GM12892 (cell line): ENCODE data around the gene MAP1S.

Experiments
- POLR2A ChIP-seq: IDR thresholded peaks from 2 replicates; pipeline ENCODE4 v1.6.1; 2011; ENCODE audit warnings: low read depth, low read length, control low read depth
- POLR2AphosphoS5 ChIP-seq: IDR thresholded peaks from 2 replicates; pipeline ENCODE4 v1.6.1; 2011; ENCODE audit warnings: low read depth, low read length, control low read depth
- TAF1 ChIP-seq: IDR thresholded peaks from 2 replicates; pipeline ENCODE4 v1.6.1; 2011; ENCODE audit warnings: low read depth, mild to moderate bottlenecking, control low read depth, low read length, borderline replicate concordance

DNA sequence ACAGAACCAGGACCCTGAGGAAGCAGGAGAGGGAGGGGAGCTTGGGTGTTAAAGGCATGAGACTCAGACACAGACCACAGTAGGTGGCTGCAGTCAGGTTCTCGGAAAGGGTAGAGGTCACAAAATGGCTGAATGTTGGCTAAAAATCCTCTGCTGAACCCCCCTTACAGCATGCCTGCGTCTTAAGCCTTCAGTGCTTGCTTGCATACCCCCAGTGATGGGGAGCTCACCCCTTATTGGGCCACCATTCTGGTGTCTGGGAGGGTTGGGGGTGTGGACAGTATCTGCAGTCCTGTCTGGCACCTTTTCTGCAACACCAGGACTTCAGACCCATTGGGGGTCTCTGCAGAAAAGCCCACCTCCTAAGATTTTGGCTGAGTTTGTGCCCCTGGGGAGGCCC is 61.5 kb downstream of the MAP1S start:
- no peak for TF ChIP-seq TAF1
- no peak for TF ChIP-seq POLR2A
- no peak for TF ChIP-seq POLR2AphosphoS5
